Erythroblast (primary cell): ENCODE data around the gene WNT7A.
"Not testable (repeated sequence)": the region's sequence is repeated elsewhere in the genome, so short reads cannot be mapped to it uniquely, and the experiment has no call there.

Source experiments
- GATA1 ChIP-seq: IDR thresholded peaks from 2 replicates; pipeline ENCODE4 v1.6.1; 2011; ENCODE audit warnings: low read depth, mild to moderate bottlenecking, control low read depth, low read length, moderate library complexity
- POLR2A ChIP-seq: IDR thresholded peaks from 2 replicates; pipeline ENCODE4 v1.6.1; 2011; ENCODE audit warnings: mild to moderate bottlenecking, low read length

- TF ChIP-seq POLR2A, GATA1: not testable (repeated sequence)
Observed at GRCh38 chr3:13856628-13857027, 23.2 kb downstream of the WNT7A start.
